CD4-positive, alpha-beta T cell treated with Interleukin-4 for 1 hour (primary cell): Measurements from ENCODE around the gene LHFPL2.

ENCODE experiments used
- DNase-seq, 2 donors: peaks; one replicate each; pipeline ENCODE4 v3.0.0-alpha.2; 2020 to 2022

The LHFPL2 gene

GRCh38 chr5:78666041-78666444 is 17.5 kb upstream of the LHFPL2 start:
- DNase-seq, result no peak

GRCh38 chr5:78665534-78665933 is 17.0 kb upstream of the LHFPL2 start:
- no peak for DNase-seq

GRCh38 chr5:78662323-78662722 is 13.8 kb upstream of the LHFPL2 start:
- DNase-seq, result no peak

- DNase-seq, result no peak
These were observed 13.1 kb upstream of the LHFPL2 start for GRCh38 chr5:78661691-78662090.

GRCh38 chr5:78661044-78661443 is 12.5 kb upstream of the LHFPL2 start:
- no peak for DNase-seq

- DNase-seq, result no peak
These were observed 11.8 kb upstream of the LHFPL2 start for GRCh38 chr5:78660401-78660800.

GRCh38 chr5:78659714-78660113 is 11.1 kb upstream of the LHFPL2 start:
- no peak for DNase-seq

GRCh38 chr5:78659114-78659513 is 10.5 kb upstream of the LHFPL2 start:
- no peak for DNase-seq

GRCh38 chr5:78657201-78657600 is 8.6 kb upstream of the LHFPL2 start:
- no peak for DNase-seq

GRCh38 chr5:78655746-78656290 is 7.2 kb upstream of the LHFPL2 start:
- DNase-seq, result no peak

- no peak for DNase-seq
These were observed 5.8 kb upstream of the LHFPL2 start for GRCh38 chr5:78654386-78654785.

- no peak for DNase-seq
These were observed 5.3 kb upstream of the LHFPL2 start for GRCh38 chr5:78653681-78654366.

GRCh38 chr5:78653031-78653430 is 4.5 kb upstream of the LHFPL2 start:
- no peak for DNase-seq

GRCh38 chr5:78651468-78651867 is 2.9 kb upstream of the LHFPL2 start:
- no peak for DNase-seq

GRCh38 chr5:78650531-78650930 is 2.0 kb upstream of the LHFPL2 start:
- no peak for DNase-seq

GRCh38 chr5:78649861-78650496 is 1.4 kb upstream of the LHFPL2 start:
- no peak for DNase-seq

- no peak for DNase-seq
These were observed 681 bp upstream of the LHFPL2 start for GRCh38 chr5:78649211-78649695.

GRCh38 chr5:78647838-78648358 is 674 bp downstream of the LHFPL2 start:
- no peak for DNase-seq

- no peak for DNase-seq
These were observed 1.2 kb downstream of the LHFPL2 start for GRCh38 chr5:78647351-78647818.

- DNase-seq, result no peak
These were observed 3.8 kb downstream of the LHFPL2 start for GRCh38 chr5:78644741-78645300.

- no peak for DNase-seq
These were observed 4.4 kb downstream of the LHFPL2 start for GRCh38 chr5:78644129-78644528.

GRCh38 chr5:78642701-78643100 is 5.9 kb downstream of the LHFPL2 start:
- DNase-seq, result no peak

- DNase-seq, result no peak
These were observed 7.7 kb downstream of the LHFPL2 start for GRCh38 chr5:78640662-78641474.
